Fibroblast of gingiva (primary cell): ENCODE results near the gene CRYZ.

Experiments
- DNase-seq: peaks from one replicate; pipeline ENCODE4 v3.0.0-alpha.2; 2011; ENCODE audit warnings: low read depth

CRYZ gene

GRCh38 chr1:74731399-74732052 lies 1.3 kb downstream of the CRYZ start:
- peak; percentile 29 for DNase-seq

- peak; percentile 63 for DNase-seq
These were observed 2.9 kb downstream of the CRYZ start for GRCh38 chr1:74729741-74730478.

GRCh38 chr1:74728736-74729135 lies 4.1 kb downstream of the CRYZ start:
- DNase-seq = peak; percentile 13

DNA sequence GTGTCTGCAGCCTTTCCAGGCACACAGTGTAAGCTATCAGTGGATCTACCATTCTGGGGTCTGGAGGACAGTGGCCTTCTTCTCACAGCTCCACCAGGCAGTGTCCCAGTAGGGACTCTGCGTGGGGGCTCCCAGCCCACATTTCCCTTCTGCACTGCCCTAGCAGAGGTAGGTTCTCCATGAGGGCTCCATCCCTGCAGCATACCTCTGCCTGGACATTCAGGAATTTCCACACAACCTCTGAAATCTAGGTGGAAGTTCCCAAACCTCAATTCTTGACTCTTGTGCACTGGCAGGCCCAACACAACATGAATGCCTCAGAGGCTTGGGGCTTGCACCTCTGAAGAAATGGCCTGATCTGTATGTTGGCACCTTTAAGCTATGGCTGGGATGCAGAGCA lies 6.8 kb downstream of the CRYZ start:
- DNase-seq = no peak

DNA sequence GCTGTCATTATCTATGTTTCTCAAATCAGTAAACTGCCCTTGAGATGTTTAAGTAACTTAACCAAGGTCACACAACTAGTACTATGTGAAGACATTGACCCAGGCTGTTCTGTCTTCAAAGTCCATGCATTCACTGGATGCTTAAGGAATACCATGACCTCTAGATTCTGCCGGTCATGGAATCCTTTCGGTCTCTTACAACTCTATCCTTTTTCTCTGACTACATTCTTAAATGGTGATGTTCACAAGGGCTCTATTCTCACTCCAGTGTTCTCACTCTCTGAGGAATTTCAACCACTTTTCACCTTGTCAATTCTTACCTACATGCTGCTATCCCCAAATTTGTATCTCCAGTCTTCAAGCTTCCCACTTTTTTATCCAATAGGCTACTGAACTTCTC lies 15.2 kb downstream of the CRYZ start:
- no peak for DNase-seq

GRCh38 chr1:74716822-74717221 lies 16.0 kb downstream of the CRYZ start:
- no peak for DNase-seq

- DNase-seq = no peak
These were observed 17.0 kb downstream of the CRYZ start for GRCh38 chr1:74715806-74716205.

DNA sequence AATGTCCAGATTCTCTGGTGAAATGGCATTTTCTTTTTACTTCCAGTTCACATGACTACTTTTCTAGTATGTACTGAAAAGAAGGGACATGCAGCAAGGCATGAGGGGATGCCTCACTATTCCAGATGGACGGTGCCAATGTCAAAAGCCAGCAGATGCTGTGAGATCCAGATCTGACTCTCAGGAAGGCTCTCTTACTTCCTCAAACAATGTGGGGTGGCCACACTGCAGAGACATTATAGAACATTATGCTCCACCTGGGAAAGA lies 17.7 kb downstream of the CRYZ start:
- no peak for DNase-seq

GRCh38 chr1:74714429-74715235 lies 18.2 kb downstream of the CRYZ start:
- peak; percentile 19 for DNase-seq

- DNase-seq = no peak
These were observed 19.0 kb downstream of the CRYZ start for GRCh38 chr1:74713849-74714248.

- DNase-seq = no peak
These were observed 20.0 kb downstream of the CRYZ start for GRCh38 chr1:74712881-74713280.

GRCh38 chr1:74703386-74704182 lies 29.3 kb downstream of the CRYZ start:
- no peak for DNase-seq

DNA sequence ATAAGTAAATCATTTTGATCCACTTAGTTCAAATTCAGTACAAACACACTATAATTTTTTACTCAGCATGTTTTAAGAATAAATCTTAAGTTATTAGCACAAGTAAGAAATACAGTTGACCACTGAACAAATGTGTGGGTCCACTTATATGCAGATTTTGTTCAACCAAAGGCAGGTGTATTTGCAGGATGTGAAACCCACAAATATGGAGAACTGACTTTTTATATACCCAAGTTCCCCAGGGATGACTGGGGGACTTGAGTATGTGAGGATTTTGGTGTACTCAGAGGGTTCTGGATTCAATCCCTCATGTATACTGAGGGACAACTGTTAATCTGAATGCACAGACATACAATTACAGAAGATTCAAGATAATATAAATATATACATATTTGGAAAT lies 33.5 kb downstream of the CRYZ start:
- no peak for DNase-seq

- no peak for DNase-seq
These were observed 35.0 kb downstream of the CRYZ start for GRCh38 chr1:74697832-74698231.

GRCh38 chr1:74693473-74693872 lies 39.4 kb downstream of the CRYZ start:
- peak; percentile 36 for DNase-seq

DNA sequence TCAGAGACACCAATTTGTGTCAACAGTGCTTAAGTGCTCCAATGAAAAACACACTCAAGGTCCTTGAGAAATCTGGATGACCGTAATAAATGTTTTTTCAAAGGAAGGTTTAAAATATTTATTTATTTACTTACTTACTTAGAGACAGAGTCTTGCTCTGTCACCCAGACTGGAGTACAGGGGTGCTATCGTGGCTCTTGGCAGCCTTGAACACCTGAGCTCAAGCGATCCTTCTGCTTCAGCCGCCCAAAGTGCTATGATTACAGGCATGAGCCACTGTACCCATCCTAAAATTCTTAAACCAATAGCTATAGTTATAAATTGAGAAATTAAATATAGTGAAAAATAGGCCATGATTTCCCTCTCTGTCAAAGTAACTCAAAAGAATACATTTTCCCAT lies 41.9 kb downstream of the CRYZ start:
- no peak for DNase-seq

DNA sequence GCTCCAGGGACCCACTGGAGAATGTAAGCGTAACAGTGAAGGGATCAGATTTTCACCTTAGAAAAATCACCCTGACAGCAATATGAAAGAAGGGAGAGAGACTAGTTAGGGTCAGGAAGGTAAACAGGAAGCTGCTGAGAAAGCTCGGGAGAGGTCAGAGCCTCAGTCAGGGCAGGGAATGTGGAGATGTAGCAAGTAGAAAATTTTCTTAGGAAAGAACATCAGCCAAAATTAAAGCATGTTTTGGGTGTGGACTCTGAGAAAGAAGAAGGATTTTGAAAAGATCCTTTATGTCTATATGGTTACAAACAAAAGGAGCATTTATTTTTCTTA lies 42.5 kb downstream of the CRYZ start:
- no peak for DNase-seq

- DNase-seq = peak; percentile 43
These were observed 43.1 kb downstream of the CRYZ start for GRCh38 chr1:74689621-74690363.

DNA sequence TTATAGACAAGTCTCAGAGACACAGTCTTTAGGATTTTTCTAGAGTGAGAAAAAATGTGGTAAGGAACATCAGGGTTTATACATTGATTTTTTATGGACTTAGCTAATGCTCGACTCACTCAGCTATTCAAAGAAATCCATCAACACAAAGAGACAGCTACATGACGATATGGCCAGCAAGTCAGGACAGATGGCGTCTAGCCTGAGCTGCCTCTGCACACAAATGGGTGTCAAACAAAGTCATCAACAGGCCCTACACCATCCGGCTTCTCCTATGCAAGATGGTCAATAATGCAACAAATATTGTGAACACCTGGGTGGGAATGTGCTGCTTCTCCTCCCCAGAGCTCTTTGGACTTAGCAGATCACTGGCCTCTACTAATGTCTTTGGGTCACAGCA lies 45.9 kb downstream of the CRYZ start:
- DNase-seq = no peak

- no peak for DNase-seq
These were observed 48.5 kb downstream of the CRYZ start for GRCh38 chr1:74684301-74684700.

DNA sequence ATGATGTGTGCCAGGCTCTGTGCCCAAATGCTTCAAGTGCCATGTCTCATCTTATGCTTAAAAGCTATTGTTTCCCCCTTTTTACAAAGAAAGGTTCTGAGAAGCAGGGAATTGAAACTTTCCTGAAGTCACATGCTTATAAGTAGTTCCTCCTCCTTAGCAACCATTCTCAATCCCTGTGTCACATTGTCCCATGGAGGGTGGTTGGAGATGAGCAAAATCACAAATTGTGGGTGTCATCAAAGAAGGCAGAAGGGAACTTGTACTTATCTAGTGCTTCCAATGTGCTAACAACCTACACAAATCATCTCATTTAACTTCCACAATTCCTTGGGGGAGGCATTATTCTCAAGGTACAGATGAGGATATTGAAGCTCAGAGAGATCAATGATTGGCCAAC lies 49.2 kb downstream of the CRYZ start:
- DNase-seq = no peak

GRCh38 chr1:74681851-74682250 lies 51.0 kb downstream of the CRYZ start:
- no peak for DNase-seq
